ENCODE results near the gene CORO2B.

GRCh38 chr15:68697711-68698690, 119.2 kb downstream of the CORO2B start:
- TF ChIP-seq POLR2AphosphoS5 (IDR thresholded peaks at IDR 0.05; ENCODE audit: borderline replicate concordance, low read depth, low read length) (no peak), EZH2 (IDR thresholded peaks at IDR 0.05) (no peak), FOXP2 (optimal IDR thresholded peaks at IDR 0.05; ENCODE audit: control extremely low read depth, extremely low read length, insufficient read depth) (no peak)

Measured in SK-N-MC (cell line).